ENCODE data around the gene KANK2.

Gene KANK2

DNA sequence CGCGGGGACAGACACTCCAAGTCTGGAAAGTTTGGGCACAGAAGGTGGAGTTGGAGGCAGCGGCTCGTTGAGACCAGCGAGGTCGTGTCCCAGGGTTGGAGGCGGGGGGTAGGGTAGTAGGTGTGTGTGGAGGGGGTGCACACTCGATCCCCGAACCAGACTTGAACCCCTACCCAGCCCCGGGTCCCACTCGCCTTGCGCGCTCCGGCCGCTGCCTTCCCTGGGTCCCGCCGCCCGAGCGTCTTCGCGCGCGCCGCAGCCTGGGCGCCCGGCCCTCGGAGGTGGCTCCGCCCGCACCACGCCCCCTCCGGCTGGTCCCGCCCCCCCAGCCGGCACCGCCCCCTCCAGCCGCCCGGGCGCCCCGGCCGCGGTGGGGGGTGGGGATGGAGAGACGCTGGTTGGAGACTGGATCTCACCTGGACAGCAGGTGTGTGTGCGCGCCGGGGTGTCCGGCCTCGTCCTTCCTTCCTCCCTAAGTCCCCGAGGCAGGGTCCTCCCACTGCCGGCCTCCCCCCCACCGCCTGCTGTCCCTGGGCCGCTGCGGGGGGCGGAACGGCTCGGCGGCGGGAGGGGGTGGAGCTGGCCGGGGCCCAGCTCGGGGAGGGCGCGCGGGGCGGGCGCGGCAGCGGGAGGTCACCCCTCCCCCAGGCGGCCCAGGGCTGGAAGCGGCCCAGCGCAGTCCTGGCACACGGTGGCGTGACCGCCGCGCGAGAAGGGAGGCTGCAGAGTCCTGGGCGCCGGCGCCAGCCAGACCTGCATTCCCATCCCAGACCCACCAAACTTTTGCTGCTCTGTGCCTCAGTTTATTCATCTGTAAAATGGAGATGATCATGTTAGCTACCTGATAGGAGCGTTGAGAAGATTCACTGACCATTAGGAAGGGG is at the start of gene KANK2:
Gene KANK2 (minus strand): TSS at position 255 of the 884 bp plus-strand sequence. CDS start 3,034 bp downstream, outside the sequence.
- peak; percentile 84 to 88 for DNase-seq

DNA sequence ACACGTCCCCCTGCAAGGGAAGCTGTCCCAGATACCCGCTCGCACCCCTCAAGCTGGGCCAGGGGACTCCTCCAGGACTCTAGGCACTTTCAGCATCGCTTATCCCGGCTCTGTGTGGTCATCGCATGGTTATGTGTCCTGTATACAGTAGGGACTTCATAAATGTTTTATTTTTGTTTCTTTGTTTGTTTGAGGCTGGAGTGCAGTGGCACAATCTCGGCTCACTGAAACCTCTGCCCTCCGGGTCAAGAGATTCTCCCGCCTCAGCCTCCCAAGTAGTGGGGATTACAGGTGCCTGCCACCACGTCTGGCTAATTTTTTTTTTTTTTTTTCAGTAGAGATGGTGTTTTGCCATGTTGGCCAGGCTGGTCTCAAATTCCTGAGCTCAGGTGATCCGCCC is 49.6 kb upstream of the KANK2 start:
- no peak for DNase-seq

DNA sequence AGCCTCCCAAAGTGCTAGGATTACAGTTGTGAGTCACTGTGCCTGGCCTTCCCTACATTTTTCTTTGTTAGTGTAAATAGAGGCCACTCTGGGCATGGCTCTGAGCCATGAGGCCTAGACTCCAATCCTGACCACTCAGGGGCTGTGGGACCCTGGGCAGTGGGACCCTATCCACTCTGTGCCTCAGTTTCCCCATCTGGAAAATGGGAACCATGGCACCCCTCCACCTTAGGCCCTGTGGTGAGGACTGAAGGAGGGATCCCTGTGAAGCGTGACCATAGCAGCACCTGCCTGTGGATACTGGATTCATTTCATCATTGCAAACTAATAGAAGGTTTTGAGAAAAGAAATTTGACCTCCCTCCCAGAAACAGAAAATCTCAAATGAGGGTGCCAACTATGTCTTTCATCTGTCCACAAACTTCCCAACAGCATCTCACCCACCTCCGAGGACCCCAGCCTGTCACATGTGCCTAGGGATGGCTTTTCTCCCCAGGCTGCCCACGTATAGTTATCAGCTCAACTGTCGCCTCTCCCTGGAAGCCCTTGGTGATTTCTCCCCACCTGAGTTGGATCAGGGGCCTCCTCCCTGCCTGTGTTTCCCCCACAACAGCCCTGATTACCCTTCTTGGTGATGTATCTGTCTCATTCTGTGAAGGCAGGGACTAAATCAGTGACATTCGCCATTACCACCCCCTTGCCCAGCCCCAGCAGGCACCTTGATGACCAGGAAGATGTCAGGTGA is 47.7 kb upstream of the KANK2 start:
- no peak for DNase-seq

DNA sequence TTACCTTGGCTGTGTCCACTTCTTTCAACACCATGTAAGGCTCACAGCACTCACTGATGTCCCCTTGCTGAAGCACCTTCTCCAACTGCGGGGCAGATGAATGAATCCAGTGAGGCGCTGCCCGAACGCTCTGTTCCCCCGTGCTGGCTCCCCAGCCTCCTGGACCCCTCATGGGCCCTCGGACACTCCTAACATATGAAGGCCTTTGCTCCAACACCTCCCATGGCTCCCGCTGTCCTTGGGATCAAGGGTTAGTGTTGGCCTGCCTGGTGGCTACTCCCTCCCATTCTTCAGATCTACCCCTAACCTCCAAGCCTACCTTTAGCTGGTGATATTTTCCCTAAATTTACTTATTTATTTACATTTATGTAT is 46.4 kb upstream of the KANK2 start:
- peak in 1 of 2 experiments; percentile 25 for DNase-seq

DNA sequence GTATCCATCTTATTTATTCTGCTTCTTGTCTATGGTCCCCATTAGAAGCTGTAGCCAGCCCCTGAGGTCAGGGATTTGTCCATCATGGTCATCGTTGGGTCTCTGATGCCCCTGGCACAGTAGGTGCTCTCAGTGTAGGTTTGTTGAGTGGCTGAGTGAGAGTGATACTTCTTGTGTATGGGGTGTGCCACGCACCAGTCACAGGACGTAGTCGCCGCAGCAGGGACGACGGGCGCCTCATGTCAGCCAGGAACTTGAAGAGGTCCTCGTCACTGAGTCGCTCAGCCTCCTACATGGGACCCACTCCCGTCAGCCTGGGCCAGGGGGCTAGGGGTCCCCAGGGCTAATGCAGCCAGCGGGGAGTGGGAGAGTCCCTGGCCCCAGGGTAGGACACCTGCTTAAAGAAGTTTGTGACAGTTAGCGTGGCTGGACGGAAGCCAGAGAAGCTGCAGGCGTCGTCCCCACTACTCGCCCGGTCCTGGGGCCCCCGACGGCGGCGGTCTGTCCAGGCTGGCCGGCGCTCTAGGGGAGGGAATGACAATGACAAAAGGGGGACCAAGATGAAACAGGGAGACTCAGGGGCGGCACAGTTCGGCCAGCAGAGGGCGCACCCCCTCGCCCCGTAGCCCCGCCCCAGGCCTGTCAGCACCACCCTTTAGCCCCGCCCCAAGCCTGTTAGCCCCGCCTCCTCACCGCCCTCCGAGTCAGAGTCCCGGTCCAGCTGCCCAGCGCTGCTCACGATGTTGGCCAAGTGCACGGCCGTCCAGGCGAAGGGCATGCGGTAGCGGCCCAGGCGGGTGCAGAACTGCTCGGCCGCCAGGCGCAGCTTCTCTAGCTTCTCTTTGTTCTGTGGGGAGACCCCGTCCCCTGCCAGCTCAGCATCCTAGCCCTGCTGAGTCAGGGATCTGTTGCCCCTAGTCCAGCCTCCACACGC is 45.8 kb upstream of the KANK2 start:
- DNase-seq, result peak; percentile 95 to 96

DNA sequence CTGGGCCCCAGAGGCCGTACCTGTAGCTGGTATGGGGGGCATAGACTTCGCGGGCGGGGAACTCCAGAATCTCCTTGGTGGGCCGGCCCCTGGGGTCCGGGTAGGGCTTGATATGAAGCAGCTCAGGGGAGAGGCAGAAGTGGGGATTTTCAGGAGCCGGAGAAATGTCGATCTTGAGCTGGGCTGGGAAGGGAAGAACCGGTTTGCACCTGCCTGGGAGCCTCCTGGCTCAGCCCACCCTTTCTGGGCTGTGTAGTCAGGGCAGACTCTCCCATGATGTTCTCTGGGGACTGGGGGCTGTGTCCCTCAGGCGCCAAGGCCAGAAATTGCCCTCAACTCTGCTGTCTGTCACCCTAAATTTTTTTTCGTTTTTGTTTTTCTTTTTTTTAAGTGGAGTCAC is 44.7 kb upstream of the KANK2 start:
- no peak for DNase-seq

DNA sequence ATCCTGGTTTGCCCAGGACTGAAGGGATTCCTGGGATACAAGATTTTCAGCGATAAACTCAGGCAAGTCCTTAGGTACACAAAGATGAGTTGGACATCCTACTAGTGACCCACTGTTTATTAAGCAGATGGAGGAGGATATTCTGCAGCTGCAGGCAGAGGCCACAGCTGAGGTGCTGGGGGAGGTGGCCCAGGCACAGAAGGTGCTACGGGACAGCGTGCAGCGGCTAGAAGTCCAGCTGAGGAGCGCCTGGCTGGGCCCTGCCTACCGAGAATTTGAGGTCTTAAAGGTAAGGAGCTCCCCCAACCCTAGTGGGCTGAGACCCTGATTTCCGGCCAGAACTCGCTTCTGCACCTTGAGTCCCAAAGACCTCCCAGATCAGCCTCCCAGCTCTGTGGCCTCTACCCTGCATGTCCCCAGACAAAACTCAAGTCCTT is 42.7 kb upstream of the KANK2 start:
- DNase-seq, result no peak

DNA sequence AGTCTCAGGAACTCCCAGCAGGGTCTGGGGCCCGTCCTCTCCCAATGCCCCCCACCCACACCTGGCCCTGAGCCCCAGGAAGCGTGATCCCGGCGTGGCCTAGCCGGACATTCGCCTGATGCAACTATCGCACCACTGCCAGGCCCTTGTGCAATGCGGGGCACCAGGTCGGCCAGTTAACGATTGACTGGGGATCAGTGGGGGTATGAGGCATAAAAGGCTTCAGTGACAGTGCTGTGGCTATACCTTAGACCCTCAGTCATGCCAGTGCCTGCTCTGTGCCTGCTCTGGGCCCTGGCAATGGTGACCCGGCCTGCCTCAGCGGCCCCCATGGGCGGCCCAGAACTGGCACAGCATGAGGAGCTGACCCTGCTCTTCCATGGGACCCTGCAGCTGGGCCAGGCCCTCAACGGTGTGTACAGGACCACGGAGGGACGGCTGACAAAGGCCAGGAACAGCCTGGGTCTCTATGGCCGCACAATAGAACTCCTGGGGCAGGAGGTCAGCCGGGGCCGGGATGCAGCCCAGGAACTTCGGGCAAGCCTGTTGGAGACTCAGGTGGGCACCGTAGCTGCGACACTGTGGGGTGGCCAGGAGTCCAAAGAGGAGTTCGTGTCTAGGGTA is 42.1 kb upstream of the KANK2 start, which contains the start of gene ANGPTL8:
Gene ANGPTL8 (plus strand): TSS at position 243 of the 624 bp plus-strand sequence. CDS start 19 bp downstream, at position 262.
- no peak for DNase-seq

DNA sequence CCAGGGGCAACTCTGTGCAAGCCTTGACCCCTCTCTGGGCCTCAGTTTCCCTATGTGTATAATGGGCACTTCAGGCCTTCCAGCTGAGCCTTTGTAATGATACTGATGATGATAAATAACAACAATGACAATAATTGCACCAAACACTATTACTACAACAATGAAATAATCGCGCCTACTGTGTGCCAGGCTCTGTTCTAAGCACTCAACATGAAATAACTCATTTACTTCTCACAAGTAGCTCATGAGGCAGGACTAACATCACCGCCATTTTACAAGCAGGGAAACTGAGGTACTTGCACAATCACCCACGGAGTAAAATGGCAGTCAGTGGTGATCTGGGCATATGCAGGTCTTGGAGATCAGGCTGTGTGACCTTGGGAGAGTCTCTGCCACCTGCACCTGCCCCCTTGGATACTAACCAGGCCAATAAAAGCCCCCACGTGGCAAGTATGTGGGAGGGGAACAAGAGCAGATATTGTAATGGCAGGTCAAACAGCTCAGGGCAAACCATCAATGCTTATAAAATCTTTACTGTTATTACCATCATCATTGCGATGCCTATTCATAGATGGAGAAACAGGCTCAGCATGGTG is 41.5 kb upstream of the KANK2 start:
- no peak for DNase-seq

DNA sequence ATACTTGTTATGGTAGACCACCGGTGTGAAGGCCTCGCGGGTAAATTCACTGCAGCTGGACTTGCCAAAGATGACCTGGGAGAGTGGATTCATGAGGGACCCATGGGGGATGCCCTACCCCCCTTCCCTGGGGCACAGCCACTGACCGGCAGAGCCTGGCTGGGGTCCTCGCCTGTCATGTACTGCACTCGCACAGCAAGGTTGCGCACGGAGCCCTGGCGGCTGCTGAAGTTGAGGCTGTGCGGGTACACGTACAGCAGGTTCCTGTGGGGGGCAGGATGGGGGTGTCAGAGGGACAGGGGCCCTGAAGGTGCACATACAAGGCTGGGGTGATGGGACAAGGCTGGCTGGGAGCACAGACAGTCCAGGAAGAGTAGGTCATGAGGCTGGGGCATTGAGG is 40.7 kb upstream of the KANK2 start:
- no peak for DNase-seq

DNA sequence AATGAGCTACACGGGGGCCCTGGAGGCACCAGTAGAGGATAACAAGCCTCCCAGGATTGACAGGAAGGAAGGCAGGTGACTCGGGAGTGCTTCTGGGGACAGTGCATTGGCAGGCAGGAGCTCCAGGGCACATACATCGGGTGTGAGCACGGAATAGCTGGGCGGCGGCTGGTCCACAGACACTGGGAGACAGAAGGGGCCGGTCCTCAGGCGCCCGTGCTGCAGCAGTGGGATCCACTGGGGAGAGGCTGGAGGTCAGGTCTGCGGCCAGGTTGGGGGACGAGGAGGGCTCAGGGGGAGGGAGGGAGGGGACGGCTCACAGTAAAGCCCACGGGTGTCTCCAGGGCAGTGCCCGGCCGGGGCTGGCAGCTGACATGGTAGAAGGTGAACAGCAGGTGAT is 40.0 kb upstream of the KANK2 start:
- no peak for DNase-seq

DNA sequence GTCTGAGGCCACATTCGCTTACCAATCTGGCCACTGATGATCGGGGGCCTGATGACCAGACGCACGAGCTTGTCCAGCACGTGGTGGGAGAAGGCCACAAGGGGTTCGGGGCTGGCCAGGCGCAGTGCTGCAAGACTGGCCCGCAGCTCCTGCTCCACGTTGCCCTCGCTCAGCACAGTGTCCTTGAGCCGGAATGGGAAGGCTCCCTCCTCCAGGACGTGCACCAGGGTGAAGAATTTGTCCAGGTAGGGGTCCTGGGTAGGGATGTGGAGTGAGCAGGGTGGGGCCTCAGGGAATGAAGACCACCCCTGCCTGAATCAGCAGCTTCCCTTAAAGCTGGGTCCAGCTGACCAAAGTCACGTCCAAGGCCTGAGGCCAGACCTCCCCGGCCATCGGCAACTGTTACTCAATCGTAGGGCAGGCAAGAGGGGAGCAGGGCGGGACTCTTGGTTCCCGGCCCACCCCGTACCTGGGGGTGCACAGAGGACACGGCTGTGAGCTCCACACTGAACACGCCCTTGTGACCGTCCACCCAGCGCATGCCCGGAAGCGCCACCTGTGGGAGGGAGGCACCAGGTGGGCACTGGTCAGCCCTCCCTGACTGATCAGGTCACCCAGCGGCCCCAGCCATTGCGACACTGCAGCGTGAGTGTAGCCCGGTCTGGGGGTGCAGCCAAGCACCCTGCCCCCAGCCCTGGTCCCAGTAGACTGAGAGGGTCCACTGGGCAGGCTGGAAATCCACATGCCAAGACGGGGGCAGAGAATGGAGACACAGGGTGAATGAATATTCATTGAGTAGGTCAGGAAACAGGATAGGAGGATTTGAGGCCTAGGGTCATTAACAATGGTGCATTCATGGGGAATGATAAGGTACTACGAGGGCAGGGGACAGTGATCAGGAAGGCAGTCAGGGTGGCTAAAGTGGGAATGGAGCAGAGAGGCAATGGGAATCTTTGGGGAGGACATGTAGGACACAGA is 39.3 kb upstream of the KANK2 start:
- DNase-seq, result no peak

DNA sequence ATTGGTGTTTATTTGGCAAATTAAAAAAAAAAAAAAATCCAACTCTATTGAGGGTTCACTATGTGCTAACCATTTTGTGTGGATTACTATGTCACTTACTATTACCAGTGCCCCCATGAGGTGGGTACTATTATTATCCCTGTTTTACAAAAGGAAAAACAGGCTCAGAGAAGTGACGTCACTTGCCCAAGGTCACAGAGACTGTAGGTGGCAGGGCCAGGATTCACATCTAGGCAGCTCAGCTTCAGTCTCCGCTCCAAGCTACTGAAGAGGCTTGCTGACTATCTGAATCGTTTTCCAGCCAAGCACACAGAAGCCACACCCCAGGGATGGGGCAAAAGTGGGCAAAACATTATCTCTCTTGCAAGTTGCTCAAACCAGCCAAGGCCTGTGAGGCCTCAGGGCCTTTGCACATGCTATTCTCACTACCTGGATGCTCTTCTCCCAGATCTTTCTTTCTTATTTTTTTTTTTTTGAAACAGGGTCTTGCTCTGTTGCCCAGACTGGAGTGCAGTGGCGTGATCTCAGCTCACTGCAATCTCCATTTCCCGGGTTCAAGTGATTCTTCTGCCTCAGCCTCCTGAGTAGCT is 37.2 kb upstream of the KANK2 start:
- no peak for DNase-seq

DNA sequence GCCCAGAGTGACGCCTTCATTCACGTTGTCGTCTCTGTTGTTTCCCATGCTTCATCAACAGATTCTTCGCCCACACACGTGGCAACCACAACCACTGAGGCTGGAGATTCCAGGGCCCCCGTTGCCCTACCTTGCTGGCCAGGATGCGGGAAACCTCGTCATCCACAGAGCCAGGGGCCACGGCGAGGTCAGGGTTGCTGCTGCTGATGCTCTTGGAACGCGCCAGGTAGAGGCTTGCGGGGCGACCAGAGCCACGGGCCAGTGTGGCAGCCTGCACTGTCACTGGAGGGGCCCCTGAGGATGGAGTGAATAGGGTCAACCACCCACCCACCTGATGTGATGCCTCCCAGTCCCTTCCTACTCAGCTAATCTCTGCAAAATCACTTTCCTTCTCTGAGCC is 35.7 kb upstream of the KANK2 start:
- no peak for DNase-seq

DNA sequence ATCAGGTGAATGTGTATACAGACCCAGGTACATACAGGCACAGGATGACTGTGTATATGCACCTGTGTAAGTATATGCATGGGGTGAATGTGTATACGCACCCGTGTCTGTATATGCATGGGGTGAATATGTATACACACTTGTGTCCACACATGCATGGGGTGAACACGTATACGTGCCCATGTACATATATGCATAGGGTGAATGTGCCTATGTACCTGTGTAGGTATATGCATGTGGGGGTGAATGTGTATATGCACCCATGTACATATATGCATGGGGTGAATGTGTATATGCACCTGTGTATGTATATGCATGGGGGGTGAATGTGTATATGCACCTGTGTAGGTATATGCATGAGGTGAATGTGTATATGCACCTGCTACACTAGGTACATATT is 35.2 kb upstream of the KANK2 start:
- DNase-seq, result no peak

DNA sequence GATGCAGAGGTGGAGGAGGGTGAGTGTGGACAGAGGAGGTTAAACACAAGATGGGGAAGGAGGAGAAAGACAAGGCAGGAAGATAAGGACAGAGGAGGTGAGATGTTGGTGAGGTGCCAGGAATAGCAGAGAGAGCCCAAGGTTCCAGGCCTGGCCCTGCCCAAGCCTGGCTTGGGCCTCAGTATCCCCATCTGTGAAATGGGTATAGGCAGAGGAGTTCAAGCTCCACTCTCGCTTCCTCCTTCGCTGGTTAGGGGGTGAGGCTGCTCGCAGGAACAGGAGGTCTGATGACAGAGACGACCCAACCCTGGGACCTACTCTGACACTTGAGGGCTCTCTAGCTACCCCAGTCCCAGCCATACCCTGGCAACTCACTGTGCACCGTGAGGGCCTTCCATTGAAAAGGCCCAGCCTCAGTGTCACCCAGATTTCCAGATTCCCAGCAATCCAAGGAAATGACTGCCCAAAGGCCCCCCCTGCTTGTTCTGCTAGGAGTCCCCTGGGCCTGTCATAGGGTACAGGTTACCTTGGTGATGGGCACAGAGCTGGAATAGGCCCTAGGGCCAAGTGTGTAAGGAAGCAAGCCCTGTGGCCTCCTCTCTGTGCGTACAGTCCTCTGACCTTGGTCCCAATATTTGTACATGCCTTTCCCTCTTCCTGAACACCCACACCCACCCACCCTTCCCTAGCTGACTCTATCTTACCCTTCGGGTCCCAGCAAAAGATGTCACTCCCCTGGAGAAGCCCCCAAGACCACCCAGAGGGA is 33.5 kb upstream of the KANK2 start:
- DNase-seq, result no peak

DNA sequence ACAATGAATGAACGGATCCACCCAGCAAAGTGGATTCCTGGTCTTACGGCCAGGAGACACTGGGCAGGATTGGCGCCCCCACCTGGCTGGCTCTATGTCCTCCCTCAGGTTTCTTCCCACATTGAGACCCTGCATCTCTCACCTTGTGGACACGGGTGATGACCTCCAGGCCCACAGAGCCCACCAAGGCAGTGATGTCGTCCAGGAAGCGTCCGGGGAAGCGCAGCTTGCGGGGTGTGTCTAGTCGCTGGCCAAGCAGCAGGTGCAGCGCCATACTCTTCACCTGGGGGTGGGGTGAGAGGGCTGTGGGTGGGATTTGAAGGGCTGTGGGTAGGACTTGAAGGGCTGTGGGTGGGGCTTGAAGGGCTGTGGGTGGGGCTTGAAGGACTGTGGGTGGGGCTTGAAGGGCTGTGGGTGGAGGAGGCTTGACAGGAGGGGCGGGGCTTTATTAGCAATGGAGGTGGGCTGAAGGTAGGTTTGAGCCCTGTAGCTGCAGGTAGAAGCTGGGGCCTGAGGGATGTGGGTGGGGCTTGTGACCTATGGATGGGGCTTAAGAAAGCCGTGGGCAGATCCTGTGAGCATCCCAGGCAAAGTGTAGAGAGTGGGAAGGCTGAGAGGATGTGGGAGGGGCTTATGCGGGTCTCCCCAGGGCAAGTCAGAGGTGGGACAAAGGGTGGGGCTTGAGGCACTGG is 30.0 kb upstream of the KANK2 start:
- DNase-seq, result peak; percentile 40 to 41

DNA sequence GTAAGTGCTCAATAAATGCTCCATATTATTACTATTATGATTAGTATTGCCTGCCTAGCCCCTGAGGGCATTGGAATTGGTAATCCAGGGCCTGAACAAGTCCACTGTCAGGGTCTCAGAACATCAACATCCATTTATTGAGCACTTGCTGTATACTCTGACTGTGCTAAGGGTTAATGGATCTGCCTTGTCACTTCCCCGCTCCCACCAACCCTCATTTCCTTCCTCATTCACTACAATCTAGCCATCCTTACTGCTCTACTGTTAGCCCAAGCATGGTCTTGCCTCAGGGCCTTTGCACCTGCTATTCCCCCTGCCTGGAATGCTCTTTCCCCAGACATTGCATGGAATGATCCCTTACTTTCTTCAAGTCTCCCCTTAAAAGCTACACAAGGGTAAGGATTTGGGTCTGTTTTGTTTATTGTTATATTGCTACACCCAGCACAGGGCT is 29.4 kb upstream of the KANK2 start:
- no peak for DNase-seq

DNA sequence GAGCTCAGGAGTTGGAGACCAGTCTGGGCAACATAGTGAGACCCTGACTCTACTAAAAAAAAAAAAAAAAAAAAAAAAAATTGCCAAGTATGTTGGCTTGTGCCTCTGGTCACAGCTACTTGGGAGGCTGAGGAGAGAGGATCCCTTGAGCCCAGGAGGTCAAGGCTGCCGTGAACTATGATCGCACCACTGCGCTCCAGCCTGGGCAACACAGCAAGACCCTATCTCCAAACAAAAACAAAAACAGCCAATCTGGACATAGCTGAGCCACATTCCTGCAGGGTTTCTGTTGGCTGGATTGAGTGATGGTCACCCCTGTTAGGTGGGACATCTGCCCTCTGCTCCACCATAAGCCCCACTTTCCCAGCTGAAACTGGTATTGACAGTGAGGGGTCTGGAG is 28.5 kb upstream of the KANK2 start:
- DNase-seq, result no peak

Measured in activated T-cell treated with anti-CD3 and anti-CD28 coated beads, Interleukin-2, amount 50 U/mL, for 48 hours (primary cell).